Measurements from ENCODE around the gene GRIN3B.

The GRIN3B gene

DNA sequence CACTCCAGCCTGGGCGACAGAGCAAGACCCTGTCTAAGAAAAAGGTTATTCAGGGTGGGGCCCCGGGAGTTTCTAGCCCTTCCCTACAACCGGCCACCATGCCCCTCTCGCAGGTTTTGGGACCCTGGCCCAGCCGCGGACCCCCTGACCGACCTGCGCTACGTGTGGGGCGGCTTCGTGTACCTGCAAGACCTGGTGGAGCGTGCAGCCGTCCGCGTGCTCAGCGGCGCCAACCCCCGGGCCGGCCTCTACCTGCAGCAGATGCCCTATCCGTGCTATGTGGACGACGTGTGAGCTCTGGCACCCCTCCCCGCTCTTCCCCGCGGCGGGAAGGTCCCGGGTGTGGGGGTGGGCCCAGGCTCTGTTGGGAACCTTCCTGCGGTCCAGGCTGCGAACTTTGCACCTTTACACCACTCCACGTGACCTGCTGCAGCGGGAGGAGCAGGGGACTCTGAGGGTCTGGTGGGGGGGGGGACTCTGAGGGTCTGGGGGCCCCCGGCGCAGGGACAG lies 46.0 kb downstream of the GRIN3B start:
- no peak for DNase-seq

- no peak for DNase-seq
Observed at GRCh38 chr19:1046836-1047695, 46.8 kb downstream of the GRIN3B start.

GRCh38 chr19:1047696-1048147 lies 47.5 kb downstream of the GRIN3B start:
- no peak for DNase-seq

DNA sequence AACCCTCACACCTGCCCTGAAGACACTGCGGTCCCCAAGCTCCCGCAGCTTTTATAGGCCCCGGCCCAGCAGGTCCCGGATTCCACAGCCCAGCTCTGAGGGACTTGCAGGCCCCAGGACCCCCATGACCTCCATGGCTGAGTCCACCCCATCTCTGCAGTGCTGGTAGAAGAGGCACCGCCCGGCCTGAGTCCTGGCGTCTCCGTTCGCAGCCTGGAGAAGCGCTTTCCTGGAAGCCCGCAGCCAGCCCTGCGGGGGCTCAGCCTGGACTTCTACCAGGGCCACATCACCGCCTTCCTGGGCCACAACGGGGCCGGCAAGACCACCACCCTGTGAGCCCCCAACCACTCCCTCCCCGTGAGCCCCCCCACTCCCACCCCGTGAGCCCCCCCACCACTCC lies 48.9 kb downstream of the GRIN3B start:
- DNase-seq: no peak

DNA sequence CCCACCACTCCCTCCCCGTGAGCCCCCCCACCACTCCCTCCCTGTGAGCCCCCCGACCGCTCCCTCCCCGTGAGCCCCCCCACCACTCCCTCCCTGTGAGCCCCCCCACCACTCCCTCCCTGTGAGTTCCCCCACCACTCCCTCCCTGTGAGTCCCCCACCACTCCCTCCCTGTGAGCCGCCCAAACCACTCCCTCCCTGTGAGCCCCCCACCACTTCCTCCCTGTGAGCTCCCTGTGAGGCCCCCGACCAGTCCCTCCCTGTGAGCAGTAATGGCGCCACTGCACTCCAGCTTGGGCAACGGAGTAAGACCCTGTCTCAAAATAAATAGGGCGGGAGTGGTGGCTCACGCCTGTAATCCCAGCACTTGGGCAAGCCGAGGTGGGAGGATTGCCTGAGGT lies 49.6 kb downstream of the GRIN3B start:
- DNase-seq: no peak

- DNase-seq: no peak
Observed at GRCh38 chr19:1050989-1051788, 51.0 kb downstream of the GRIN3B start.

- DNase-seq: no peak
Observed at GRCh38 chr19:1051791-1052190, 51.6 kb downstream of the GRIN3B start.

- DNase-seq: no peak
Observed at GRCh38 chr19:1052349-1052975, 52.2 kb downstream of the GRIN3B start.

GRCh38 chr19:1053176-1054101 lies 53.2 kb downstream of the GRIN3B start:
- DNase-seq: no peak

- DNase-seq: no peak
Observed at GRCh38 chr19:1054102-1055027, 54.1 kb downstream of the GRIN3B start.

- no peak for DNase-seq
Observed at GRCh38 chr19:1055028-1055425, 54.8 kb downstream of the GRIN3B start.

DNA sequence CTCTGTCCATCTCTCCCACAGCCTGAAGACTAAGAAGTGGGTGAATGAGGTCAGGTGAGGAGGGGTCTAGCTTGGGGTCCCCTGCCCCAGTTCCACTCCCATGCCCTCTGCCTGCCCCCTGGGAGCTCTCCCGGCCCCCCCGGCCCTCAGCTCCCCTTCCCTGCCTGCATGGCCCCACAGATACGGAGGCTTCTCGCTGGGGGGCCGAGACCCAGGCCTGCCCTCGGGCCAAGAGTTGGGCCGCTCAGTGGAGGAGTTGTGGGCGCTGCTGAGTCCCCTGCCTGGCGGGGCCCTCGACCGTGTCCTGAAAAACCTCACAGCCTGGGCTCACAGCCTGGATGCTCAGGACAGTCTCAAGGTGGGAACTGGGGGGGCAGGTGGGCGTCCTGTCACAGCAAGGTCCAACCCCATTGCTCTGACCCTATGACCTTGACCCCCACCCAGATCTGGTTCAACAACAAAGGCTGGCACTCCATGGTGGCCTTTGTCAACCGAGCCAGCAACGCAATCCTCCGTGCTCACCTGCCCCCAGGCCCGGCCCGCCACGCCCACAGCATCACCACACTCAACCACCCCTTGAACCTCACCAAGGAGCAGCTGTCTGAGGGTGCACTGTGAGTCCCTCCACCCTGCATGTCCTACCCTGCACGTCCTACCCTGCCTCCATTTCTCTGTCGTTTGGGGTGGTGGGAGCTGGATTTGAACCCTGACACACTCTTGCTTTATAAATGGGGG lies 55.8 kb downstream of the GRIN3B start:
- DNase-seq: no peak

GRCh38 chr19:1057176-1057855 lies 57.1 kb downstream of the GRIN3B start:
- DNase-seq: no peak

- DNase-seq: no peak
Observed at GRCh38 chr19:1058112-1058511, 57.9 kb downstream of the GRIN3B start.
